ENCODE data around the gene UAP1L1. TPM values are rescaled to one million over a fixed set of nuclear protein-coding genes. Genes with fewer than 3 reads are reported as not detected.

The UAP1L1 gene
- total RNA-seq, 4 donors from 2014 or later: 0.51 to 13.8 (median 5.3) TPM

- intact Hi-C loops (cut with DNase I; ENCODE audit: low total_unique reads): no loop called here
Observed at GRCh38 chr9:137054932-137055384, 22.4 kb upstream of the UAP1L1 start.

GRCh38 chr9:137055385-137056364 lies 21.6 kb upstream of the UAP1L1 start:
- peaks cover 0 to 5% of the 10 kb centered on the region in 2 donors for H3K27me3 ChIP-seq
- TF ChIP-seq POLR2A (IDR thresholded peaks at IDR 0.05) (no peak), CTCF (IDR thresholded peaks at IDR 0.05) (no peak)
- no peaks in the 10 kb centered on the region for H3K9me3 ChIP-seq
- H3K4me3 ChIP-seq: no peak overlapping the region
- peak; percentile 89 to 94 for DNase-seq
- peak overlapping the region; percentile 58 to 65 for H3K27ac ChIP-seq
- H3K36me3 ChIP-seq: no peaks in the 10 kb centered on the region
- peaks cover 6 to 29% of the 10 kb centered on the region in 2 donors for H3K4me1 ChIP-seq
- intact Hi-C loops (cut with DNase I; ENCODE audit: low total_unique reads): no loop called here

More at GRCh38 chr9:137054932-137055384, 22.4 kb upstream of the UAP1L1 start:
- H3K4me1 ChIP-seq: peaks cover 6 to 29% of the 10 kb centered on the region in 2 donors
- no peak for DNase-seq
- H3K27ac ChIP-seq: peak overlapping the region; percentile 58 to 65
- H3K27me3 ChIP-seq: peaks cover 0 to 5% of the 10 kb centered on the region in 2 donors
- no peak overlapping the region for H3K4me3 ChIP-seq
- no peaks in the 10 kb centered on the region for H3K36me3 ChIP-seq
- no peaks in the 10 kb centered on the region for H3K9me3 ChIP-seq
- TF ChIP-seq POLR2A (IDR thresholded peaks at IDR 0.05): no peak
- no peak for TF ChIP-seq CTCF (IDR thresholded peaks at IDR 0.05)

GRCh38 chr9:137056739-137057415 lies 20.4 kb upstream of the UAP1L1 start:
- H3K27ac ChIP-seq: no peak overlapping the region
- peaks cover 0 to 5% of the 10 kb centered on the region in 2 donors for H3K27me3 ChIP-seq
- no peak for DNase-seq
- H3K4me1 ChIP-seq: peaks cover 6 to 29% of the 10 kb centered on the region in 2 donors
- no peaks in the 10 kb centered on the region for H3K9me3 ChIP-seq
- TF ChIP-seq POLR2A (IDR thresholded peaks at IDR 0.05) (no peak), CTCF (IDR thresholded peaks at IDR 0.05) (no peak)
- intact Hi-C loops (cut with DNase I; ENCODE audit: low total_unique reads): no loop called here
- H3K4me3 ChIP-seq: no peak overlapping the region
- H3K36me3 ChIP-seq: no peaks in the 10 kb centered on the region

- Histone ChIP-seq H3K36me3 (no peaks in the 10 kb centered on the region), H3K4me1 (peaks cover 6 to 29% of the 10 kb centered on the region in 2 donors), H3K4me3 (no peak overlapping the region), H3K9me3 (no peaks in the 10 kb centered on the region), H3K27ac (no peak overlapping the region), H3K27me3 (peaks cover 0 to 5% of the 10 kb centered on the region in 2 donors)
- DNase-seq: no peak
- intact Hi-C loops (cut with DNase I; ENCODE audit: low total_unique reads): no loop called here
- TF ChIP-seq POLR2A (IDR thresholded peaks at IDR 0.05) (no peak), CTCF (IDR thresholded peaks at IDR 0.05) (no peak)
Observed at GRCh38 chr9:137057545-137057944, 19.8 kb upstream of the UAP1L1 start.
